GM18526 (cell line): Measurements from ENCODE around the gene C9orf43.

Experiments
- POLR2A ChIP-seq: IDR thresholded peaks from 3 replicates; pipeline ENCODE4 v1.6.1; 2011; ENCODE audit not compliant: insufficient read length; ENCODE audit errors: extremely low read depth

The C9orf43 gene

GRCh38 chr9:113410207-113410864, at the start of gene C9orf43, which contains the start of gene POLE3:
C9orf43 (plus strand) TSS chr9:113410747; CDS start chr9:113413494, 2,747 bp downstream.
POLE3 (minus strand) TSS chr9:113410675; CDS start chr9:113410293, 382 bp downstream.
- TF ChIP-seq POLR2A = peak; percentile 82

GRCh38 chr9:113361304-113362018, 49.1 kb upstream of the C9orf43 start:
- TF ChIP-seq POLR2A = no peak

- TF ChIP-seq POLR2A = no peak
Measured at GRCh38 chr9:113363336-113363735, 47.2 kb upstream of the C9orf43 start.

- no peak for TF ChIP-seq POLR2A
Measured at GRCh38 chr9:113364951-113365350, 45.6 kb upstream of the C9orf43 start.

GRCh38 chr9:113368348-113368981, 42.1 kb upstream of the C9orf43 start:
- no peak for TF ChIP-seq POLR2A

- TF ChIP-seq POLR2A = no peak
Measured at GRCh38 chr9:113368982-113369854, 41.3 kb upstream of the C9orf43 start.

GRCh38 chr9:113369855-113370140, 40.7 kb upstream of the C9orf43 start:
- TF ChIP-seq POLR2A = no peak

GRCh38 chr9:113370806-113371325, 39.7 kb upstream of the C9orf43 start:
- no peak for TF ChIP-seq POLR2A

GRCh38 chr9:113372059-113372458, 38.5 kb upstream of the C9orf43 start:
- TF ChIP-seq POLR2A = no peak

GRCh38 chr9:113373256-113373655, 37.3 kb upstream of the C9orf43 start:
- TF ChIP-seq POLR2A = no peak

GRCh38 chr9:113373676-113374392, 36.7 kb upstream of the C9orf43 start:
- no peak for TF ChIP-seq POLR2A

GRCh38 chr9:113375057-113376023, 35.2 kb upstream of the C9orf43 start:
- TF ChIP-seq POLR2A = no peak
